Measurements from ENCODE around the gene ZC3HAV1L. TPM values are rescaled to one million over a fixed set of nuclear protein-coding genes. Genes with fewer than 3 reads are reported as not detected.
A peak's percentile ranks its signal among the peaks of the same experiment; 100 is the strongest.

Gene ZC3HAV1L
- total and polyA plus RNA-seq, 2 of the 13 experiments (the other 11 are each of a cell fraction or from before 2014, with no cell fraction given) = 8.4 to 11.1 TPM

GRCh38 chr7:138981332-138982203, 54.3 kb downstream of the ZC3HAV1L start, which contains the start of gene KIAA1549 (continued):
- TF ChIP-seq TIGD3 (CRISPR knock-in tag; IDR thresholded peaks at IDR 0.05; ENCODE audit: borderline replicate concordance) = no peak
- no peak; the same call in 1 of the 2 replicates for TF ChIP-seq KDM5B (CRISPR knock-in tag; IDR thresholded peaks at IDR 0.05; ENCODE audit: borderline replicate concordance)
- no peak for TF ChIP-seq ZNF530 (CRISPR knock-in tag; IDR thresholded peaks at IDR 0.05; ENCODE audit: low read depth)
- no peak for TF ChIP-seq TMF1 (CRISPR knock-in tag; IDR thresholded peaks at IDR 0.05; ENCODE audit: low read depth)
- no peak for TF ChIP-seq REXO4 (CRISPR knock-in tag; IDR thresholded peaks at IDR 0.05; ENCODE audit: borderline replicate concordance)
- no peak for TF ChIP-seq SAFB2 (CRISPR knock-in tag; IDR thresholded peaks at IDR 0.05; ENCODE audit: borderline replicate concordance, low read depth)
- TF ChIP-seq JDP2 (CRISPR knock-in tag; IDR thresholded peaks at IDR 0.05; ENCODE audit: borderline replicate concordance) = no peak; the same call in 1 of the 2 replicates
- TF ChIP-seq ZNF768 (CRISPR knock-in tag; IDR thresholded peaks at IDR 0.05) = 0 out of 2 replicates have a peak, but pooled peaks have one; percentile 25
- TF ChIP-seq ARHGAP35 (CRISPR knock-in tag; IDR thresholded peaks at IDR 0.05; ENCODE audit: borderline replicate concordance) = no peak
- peak; percentile 79 for TF ChIP-seq ZNF687 (CRISPR knock-in tag; IDR thresholded peaks at IDR 0.05)
- no peak for TF ChIP-seq SP5 (CRISPR knock-in tag; IDR thresholded peaks at IDR 0.05; ENCODE audit: borderline replicate concordance, low read depth)
- no peak for TF ChIP-seq ZNF326 (CRISPR knock-in tag; IDR thresholded peaks at IDR 0.05; ENCODE audit: borderline replicate concordance)
- no peak for TF ChIP-seq ZNF724P (CRISPR knock-in tag; IDR thresholded peaks at IDR 0.05; ENCODE audit: borderline replicate concordance)
- TF ChIP-seq ZSCAN20 (CRISPR knock-in tag; IDR thresholded peaks at IDR 0.05; ENCODE audit: borderline replicate concordance) = 0 out of 2 replicates have a peak, but pooled peaks have one; percentile 53
- TF ChIP-seq CEBPB (IDR thresholded peaks at IDR 0.05; ENCODE audit: borderline replicate concordance, low read depth, low read length) = no peak
- TF ChIP-seq BATF2 (CRISPR knock-in tag; IDR thresholded peaks at IDR 0.05) = no peak
- TF ChIP-seq E2F2 (CRISPR knock-in tag; IDR thresholded peaks at IDR 0.05; ENCODE audit: borderline replicate concordance) = no peak
- TF ChIP-seq SATB2 (CRISPR knock-in tag; IDR thresholded peaks at IDR 0.05) = no peak
- TF ChIP-seq HIVEP1 (CRISPR knock-in tag; IDR thresholded peaks at IDR 0.05) = peak; percentile 51
- no peak for TF ChIP-seq MLLT10 (CRISPR knock-in tag; IDR thresholded peaks at IDR 0.05)
- TF ChIP-seq ZNF703 (CRISPR knock-in tag; IDR thresholded peaks at IDR 0.05; ENCODE audit: borderline replicate concordance) = no peak
- peak; percentile 32; the same call in 1 of the 2 replicates for TF ChIP-seq ZNF777 (CRISPR knock-in tag; IDR thresholded peaks at IDR 0.05)

Measured in HepG2 (cell line).